HG02943 (cell line): ENCODE results near the gene PIGU.
"Not testable (repeated sequence)": the region's sequence is repeated elsewhere in the genome, so short reads cannot be mapped to it uniquely, and the experiment has no call there.

Experiments used
- ATAC-seq: cut with Tn5 transposase; IDR thresholded peaks from one replicate; pipeline ENCODE4 v1.9.1; 2021; ENCODE audit warnings: mild to moderate bottlenecking, low read depth, moderate library complexity; ENCODE audit not compliant: unreplicated experiment

The PIGU gene

GRCh38 chr20:34518863-34519262, 158.0 kb downstream of the PIGU start:
- ATAC-seq, result not testable (repeated sequence)

- no peak for ATAC-seq
Observed at GRCh38 chr20:34517114-34517505, 159.8 kb downstream of the PIGU start.

- ATAC-seq, result peak; percentile 64
Observed at GRCh38 chr20:34516247-34517113, 160.4 kb downstream of the PIGU start, which contains the start of gene DYNLRB1. TSS of gene DYNLRB1 (plus strand) at chr20:34516422. CDS start at chr20:34516459, 37 bp downstream.

GRCh38 chr20:34515484-34516246, 161.2 kb downstream of the PIGU start:
- peak; percentile 50 for ATAC-seq

GRCh38 chr20:34514897-34515483, 161.9 kb downstream of the PIGU start:
- ATAC-seq, result no peak

GRCh38 chr20:34514034-34514433, 162.9 kb downstream of the PIGU start:
- not testable (repeated sequence) for ATAC-seq

- ATAC-seq, result no peak
Observed at GRCh38 chr20:34512955-34513419, 163.9 kb downstream of the PIGU start.

- no peak for ATAC-seq
Observed at GRCh38 chr20:34512266-34512954, 164.5 kb downstream of the PIGU start.

- ATAC-seq, result no peak
Observed at GRCh38 chr20:34511891-34512265, 165.0 kb downstream of the PIGU start.

- ATAC-seq, result no peak
Observed at GRCh38 chr20:34510575-34510974, 166.3 kb downstream of the PIGU start.
